Sigmoid colon (tissue), 7 donors: ENCODE measurements around the gene PARP15. TPM values are rescaled to one million over a fixed set of nuclear protein-coding genes. Genes with fewer than 3 reads are reported as not detected.

Source experiments
- DNase-seq: peaks from one replicate; pipeline ENCODE4 v3.0.0-alpha.2; 2019
- H3K27ac ChIP-seq, 4 donors: fragments of 200-600 bp; sonication (generic); one replicate each; pipeline ENCODE4 v1.5.1; 2016 to 2019; ENCODE audit warnings: mild to moderate bottlenecking in 1 of 4
- H3K27me3 ChIP-seq, 3 donors: fragments of 200-600 bp; sonication (generic); one replicate each; pipeline ENCODE4 v1.5.1; 2019; ENCODE audit warnings: mild to moderate bottlenecking in 1 of 3
- H3K36me3 ChIP-seq, 4 donors: fragments of 200-600 bp; sonication (generic); one replicate each; pipeline ENCODE4 v1.5.1; 2016 to 2019
- H3K4me1 ChIP-seq, 4 donors: fragments of 200-600 bp; sonication (generic); one replicate each; pipeline ENCODE4 v1.5.1; 2017 to 2019
- H3K4me3 ChIP-seq, 4 donors: fragments of 200-600 bp; sonication (generic); one replicate each; pipeline ENCODE4 v1.5.1; 2017 to 2019; ENCODE audit warnings: mild to moderate bottlenecking in 2 of 4, moderate library complexity in 1 of 4
- H3K9me3 ChIP-seq, 4 donors: fragments of 200-600 bp in 3 of 4; sonication (generic) in 3 of 4; one replicate each; pipeline versions ENCODE4 v1.5.1 to v1.6.1; 2013 to 2019
- CTCF ChIP-seq, 4 experiments: fragments of 450-650 bp in 3 of 4; fragments of 200-600 bp in 1 of 4; IDR thresholded peaks; one replicate each; pipeline ENCODE4 v1.5.1; 2016 to 2019; ENCODE audit warnings: antibody characterized with exemption in 4 of 4, mild to moderate bottlenecking in 3 of 4, moderate library complexity in 2 of 4
- EP300 ChIP-seq, 4 donors: sonication (generic); formaldehyde crosslinking; IDR thresholded peaks; one replicate each; pipeline ENCODE4 v1.6.1; 2017; ENCODE audit warnings: antibody characterized with exemption in 4 of 4
- POLR2A ChIP-seq, 2 donors: fragments of 450-650 bp; IDR thresholded peaks; one replicate each; pipeline ENCODE4 v1.6.1; 2016; ENCODE audit warnings: antibody characterized with exemption in 2 of 2, mild to moderate bottlenecking in 2 of 2, moderate library complexity in 2 of 2
- POLR2AphosphoS5 ChIP-seq, 4 donors: sonication (generic); formaldehyde crosslinking; IDR thresholded peaks; one replicate each; pipeline ENCODE4 v1.6.1; 2017; ENCODE audit warnings: antibody characterized with exemption in 4 of 4
- WGBS, 2 donors: extraction: QIAGEN DNeasy Blood & Tissue Kit; methylation state at CpG; one replicate each; pipeline ENCODE4 v1.1.7; 2013; 5-methylcytosine and 5-hydroxymethylcytosine counted together
- intact Hi-C: fragments of 100-400 bp; cut with DNase I; formaldehyde crosslinking; loops from one replicate; pipeline ENCODE4 v1.15.1; 2023
- polyA plus RNA-seq, 3 donors: library from polyadenylated mRNA; stranded (reverse); fragments of 200-250 nt; gene quantifications; one replicate each; pipeline ENCODE4 v1.2.3, GENCODE V29; 2013
- total RNA-seq, 4 donors: library from RNA; depleted of rRNA; stranded (reverse); fragments of >200 nt; gene quantifications; one replicate each; pipeline ENCODE4 v1.1.0, GENCODE V29; 2016
- donor health status: healthy with polysubstance abuse.
- donor health status: Bipolar disorder and iron deficiency.
- donor health status: healthy.

Gene PARP15
- total and polyA plus RNA-seq, 7 donors = 1.1 to 16.8 (median 2.9) TPM; not detected in 1

- intact Hi-C loops = no loop called here
- Histone ChIP-seq H3K36me3 (no peaks in the 10 kb centered on the region), H3K4me1 (no peaks in the 10 kb centered on the region), H3K4me3 (no peak overlapping the region), H3K27ac (no peak overlapping the region), H3K27me3 (no peaks in the 10 kb centered on the region), H3K9me3 (no peaks in the 10 kb centered on the region)
- 90 to 97% methylated on average over 1 of the region's 1 CpG for WGBS, 2 donors
- no peak for DNase-seq
- TF ChIP-seq POLR2A (IDR thresholded peaks at IDR 0.05) (no peak), CTCF (IDR thresholded peaks at IDR 0.05) (no peak), EP300 (IDR thresholded peaks at IDR 0.05) (no peak), POLR2AphosphoS5 (IDR thresholded peaks at IDR 0.05) (no peak)
Measured at GRCh38 chr3:122608916-122609315, 31.5 kb downstream of the PARP15 start.

GRCh38 chr3:122609798-122610559 lies 32.5 kb downstream of the PARP15 start:
- Histone ChIP-seq H3K27me3 (no peaks in the 10 kb centered on the region), H3K27ac (no peak overlapping the region), H3K36me3 (no peaks in the 10 kb centered on the region), H3K4me1 (no peaks in the 10 kb centered on the region), H3K9me3 (no peaks in the 10 kb centered on the region), H3K4me3 (no peak overlapping the region)
- intact Hi-C loops = no loop called here
- DNase-seq = no peak
- 78 to 84% methylated on average over 7 of the region's 7 CpGs for WGBS, 2 donors
- TF ChIP-seq CTCF (IDR thresholded peaks at IDR 0.05) (no peak), POLR2AphosphoS5 (IDR thresholded peaks at IDR 0.05) (no peak), EP300 (IDR thresholded peaks at IDR 0.05) (no peak), POLR2A (IDR thresholded peaks at IDR 0.05) (no peak)

- DNase-seq = no peak
- Histone ChIP-seq H3K4me3 (no peak overlapping the region), H3K27ac (no peak overlapping the region), H3K4me1 (no peaks in the 10 kb centered on the region), H3K36me3 (no peaks in the 10 kb centered on the region), H3K9me3 (no peaks in the 10 kb centered on the region), H3K27me3 (no peaks in the 10 kb centered on the region)
- no peak for TF ChIP-seq POLR2A (IDR thresholded peaks at IDR 0.05)
- no peak for TF ChIP-seq CTCF (IDR thresholded peaks at IDR 0.05)
- no peak for TF ChIP-seq POLR2AphosphoS5 (IDR thresholded peaks at IDR 0.05)
- TF ChIP-seq EP300 (IDR thresholded peaks at IDR 0.05) = no peak
- intact Hi-C loops = no loop called here
- WGBS, 2 donors = 81 to 86% methylated on average over 5 of the region's 5 CpGs
Measured at GRCh38 chr3:122612696-122613095, 35.2 kb downstream of the PARP15 start.

GRCh38 chr3:122615303-122615702 lies 37.9 kb downstream of the PARP15 start:
- TF ChIP-seq EP300 (IDR thresholded peaks at IDR 0.05) (no peak), POLR2AphosphoS5 (IDR thresholded peaks at IDR 0.05) (no peak), CTCF (IDR thresholded peaks at IDR 0.05) (no peak), POLR2A (IDR thresholded peaks at IDR 0.05) (no peak)
- 57 to 63% methylated on average over 3 of the region's 3 CpGs for WGBS, 2 donors
- no peaks in the 10 kb centered on the region for H3K9me3 ChIP-seq

GRCh38 chr3:122618614-122619013 lies 41.2 kb downstream of the PARP15 start:
- intact Hi-C loops = no loop called here
- H3K36me3 ChIP-seq = no peaks in the 10 kb centered on the region
- no peaks in the 10 kb centered on the region for H3K4me1 ChIP-seq
- H3K27me3 ChIP-seq = no peaks in the 10 kb centered on the region
- no peak overlapping the region for H3K27ac ChIP-seq
- 79 to 83% methylated on average over 3 of the region's 3 CpGs for WGBS, 2 donors
- TF ChIP-seq EP300 (IDR thresholded peaks at IDR 0.05) = no peak
- no peak for TF ChIP-seq CTCF (IDR thresholded peaks at IDR 0.05)
- no peak for TF ChIP-seq POLR2AphosphoS5 (IDR thresholded peaks at IDR 0.05)
- no peak for TF ChIP-seq POLR2A (IDR thresholded peaks at IDR 0.05)
- no peaks in the 10 kb centered on the region for H3K9me3 ChIP-seq
- H3K4me3 ChIP-seq = no peak overlapping the region
- DNase-seq = no peak

More at GRCh38 chr3:122615303-122615702, 37.9 kb downstream of the PARP15 start:
- Histone ChIP-seq H3K27me3 (no peaks in the 10 kb centered on the region), H3K36me3 (no peaks in the 10 kb centered on the region), H3K27ac (no peak overlapping the region), H3K4me3 (no peak overlapping the region), H3K4me1 (no peaks in the 10 kb centered on the region)
- intact Hi-C loops = no loop called here
- DNase-seq = no peak
